Activated effector memory CD4-positive, alpha-beta T cell treated with Interleukin-2 at 50 U/mL for 16 hours (primary cell): ENCODE measurements around the gene HOXD12.

Experiments used
- DNase-seq: peaks from one replicate; pipeline ENCODE4 v3.0.0-alpha.2; 2020

Gene HOXD12

GRCh38 chr2:176136374-176137251 is 37.0 kb downstream of the HOXD12 start:
- no peak for DNase-seq

- no peak for DNase-seq
Measured at GRCh38 chr2:176137252-176137580, 37.6 kb downstream of the HOXD12 start.

- no peak for DNase-seq
Measured at GRCh38 chr2:176137906-176138305, 38.3 kb downstream of the HOXD12 start.

GRCh38 chr2:176138526-176138922 is 38.9 kb downstream of the HOXD12 start:
- DNase-seq: no peak

- DNase-seq: no peak
Measured at GRCh38 chr2:176138923-176139660, 39.5 kb downstream of the HOXD12 start.

- no peak for DNase-seq
Measured at GRCh38 chr2:176139661-176140512, 40.3 kb downstream of the HOXD12 start.

- peak; percentile 21 for DNase-seq
Measured at GRCh38 chr2:176140513-176141317, 41.1 kb downstream of the HOXD12 start.

- no peak for DNase-seq
Measured at GRCh38 chr2:176142281-176142680, 42.7 kb downstream of the HOXD12 start.

- DNase-seq: no peak
Measured at GRCh38 chr2:176145085-176145969, 45.7 kb downstream of the HOXD12 start.

GRCh38 chr2:176146101-176146500 is 46.5 kb downstream of the HOXD12 start:
- DNase-seq: no peak

- no peak for DNase-seq
Measured at GRCh38 chr2:176146645-176147044, 47.0 kb downstream of the HOXD12 start.

- DNase-seq: no peak
Measured at GRCh38 chr2:176147210-176147799, 47.7 kb downstream of the HOXD12 start.

- DNase-seq: no peak
Measured at GRCh38 chr2:176147800-176148496, 48.4 kb downstream of the HOXD12 start.

GRCh38 chr2:176148751-176149421 is 49.3 kb downstream of the HOXD12 start:
- no peak for DNase-seq

- DNase-seq: no peak
Measured at GRCh38 chr2:176149481-176149938, 49.9 kb downstream of the HOXD12 start.

- no peak for DNase-seq
Measured at GRCh38 chr2:176149939-176150583, 50.5 kb downstream of the HOXD12 start.

GRCh38 chr2:176150584-176151441 is 51.2 kb downstream of the HOXD12 start:
- no peak for DNase-seq
